GM23338 (cell line): ENCODE data around the gene PTGFR. TPM values are rescaled to one million over a fixed set of nuclear protein-coding genes. Genes with fewer than 3 reads are reported as not detected.
A peak's percentile ranks its signal among the peaks of the same experiment; 100 is the strongest.

Source experiments
- ATAC-seq: fragments of 200-7000 bp; cut with Tn5 transposase; 3 replicates; pipeline ENCODE4 v1.9.1; 2020
- DNase-seq: peaks from one replicate; pipeline ENCODE4 v3.0.0-alpha.2; 2015; ENCODE audit warnings: low spot score
- H2AFZ ChIP-seq: fragments of 200-600 bp; sonication (generic); 2 replicates; pipeline ENCODE4 v1.8.0; 2016; ENCODE audit warnings: antibody characterized with exemption, mild to moderate bottlenecking, moderate library complexity
- H3F3A ChIP-seq: fragments of 200-600 bp; sonication (generic); replicated peaks from 2 replicates; pipeline ENCODE4 v1.8.0; 2017; ENCODE audit warnings: antibody characterized with exemption, mixed run types, low read depth
- H3K27ac ChIP-seq: fragments of 200-600 bp; sonication (generic); 2 replicates; pipeline ENCODE4 v1.6.1; 2016; ENCODE audit warnings: low read depth
- H3K27me3 ChIP-seq: fragments of 200-600 bp; sonication (generic); 2 replicates; pipeline ENCODE4 v1.8.0; 2016; ENCODE audit warnings: mild to moderate bottlenecking, mixed run types, moderate library complexity; ENCODE audit not compliant: insufficient read depth
- H3K36me3 ChIP-seq: fragments of 200-600 bp; sonication (generic); 2 replicates; pipeline ENCODE4 v1.8.0; 2016; ENCODE audit warnings: mild to moderate bottlenecking; ENCODE audit not compliant: insufficient read depth
- H3K4me1 ChIP-seq: fragments of 200-600 bp; sonication (generic); 2 replicates; pipeline ENCODE4 v1.8.0; 2016; ENCODE audit warnings: mild to moderate bottlenecking, moderate library complexity; ENCODE audit not compliant: insufficient read depth
- H3K4me2 ChIP-seq: fragments of 200-600 bp; sonication (generic); 2 replicates; pipeline ENCODE4 v1.7.1; 2017; ENCODE audit warnings: mixed run types
- H3K4me3 ChIP-seq: fragments of 200-600 bp; sonication (generic); 2 replicates; pipeline ENCODE4 v1.6.1; 2016; ENCODE audit warnings: mixed run types
- H3K79me2 ChIP-seq: fragments of 200-600 bp; sonication (generic); replicated peaks from 2 replicates; pipeline ENCODE4 v1.8.0; 2017; ENCODE audit warnings: mild to moderate bottlenecking; ENCODE audit not compliant: insufficient read depth
- H3K9me2 ChIP-seq: fragments of 200-600 bp; sonication (generic); 2 replicates; pipeline ENCODE4 v1.8.0; 2017; ENCODE audit not compliant: insufficient read depth
- H4K20me1 ChIP-seq: fragments of 200-600 bp; sonication (generic); replicated peaks from 2 replicates; pipeline ENCODE4 v1.8.0; 2017; ENCODE audit warnings: mild to moderate bottlenecking; ENCODE audit not compliant: insufficient read depth
- H3K27ac Mint-ChIP-seq: 2 replicates; pipeline ENCODE4 v1.8.0; 2020; ENCODE audit warnings: inconsistent platforms, mild to moderate bottlenecking, moderate library complexity, mixed read lengths
- H3K27me3 Mint-ChIP-seq: 3 replicates; pipeline ENCODE4 v1.8.0; 2022; ENCODE audit warnings: low read depth, mild to moderate bottlenecking, moderate library complexity, mixed read lengths, inconsistent platforms; ENCODE audit not compliant: insufficient read depth, poor library complexity
- H3K36me3 Mint-ChIP-seq: 3 replicates; pipeline ENCODE4 v1.8.0; 2021; ENCODE audit warnings: low read depth, mild to moderate bottlenecking, inconsistent platforms, moderate library complexity, mixed read lengths
- H3K4me1 Mint-ChIP-seq: 3 replicates; pipeline ENCODE4 v1.8.0; 2020; ENCODE audit warnings: mild to moderate bottlenecking, inconsistent platforms, mixed read lengths
- H3K4me3 Mint-ChIP-seq: 3 replicates; pipeline ENCODE4 v1.8.0; 2021; ENCODE audit warnings: moderate library complexity, mild to moderate bottlenecking, inconsistent platforms, mixed read lengths
- H3K9me3 Mint-ChIP-seq: 3 replicates; pipeline ENCODE4 v1.8.0; 2020; ENCODE audit warnings: moderate library complexity, mild to moderate bottlenecking, inconsistent platforms, mixed read lengths
- ETS1 ChIP-seq: IDR thresholded peaks from 2 replicates; pipeline ENCODE4 v1.6.1; 2016; ENCODE audit warnings: antibody characterized with exemption
- EZH2 ChIP-seq: fragments of 200-600 bp; sonication (generic); IDR thresholded peaks from one replicate; pipeline ENCODE4 v1.8.0; 2017; ENCODE audit warnings: antibody characterized with exemption, mild to moderate bottlenecking, low read depth; ENCODE audit not compliant: unreplicated experiment
- EZH2phosphoT487 ChIP-seq: fragments of 200-600 bp; sonication (generic); IDR thresholded peaks from one replicate; pipeline ENCODE4 v1.8.1; 2018; ENCODE audit warnings: antibody characterized with exemption; ENCODE audit not compliant: unreplicated experiment
- JUNB ChIP-seq: IDR thresholded peaks from one replicate; pipeline ENCODE4 v1.6.1; 2016; ENCODE audit warnings: antibody characterized with exemption; ENCODE audit not compliant: unreplicated experiment
- NANOG ChIP-seq: IDR thresholded peaks from 2 replicates; pipeline ENCODE4 v1.6.1; 2016; ENCODE audit warnings: antibody characterized with exemption, borderline replicate concordance
- POLR2AphosphoS5 ChIP-seq: IDR thresholded peaks from 2 replicates; pipeline ENCODE4 v1.6.1; 2016; ENCODE audit warnings: antibody characterized with exemption, low read depth
- STAT1 ChIP-seq: IDR thresholded peaks from one replicate; pipeline ENCODE4 v1.6.1; 2016; ENCODE audit warnings: antibody characterized with exemption; ENCODE audit not compliant: unreplicated experiment
- ZNF114 ChIP-seq: fragments of 250-450 bp; sonication (Bioruptor Pico); IDR thresholded peaks from 2 replicates; pipeline ENCODE4 v1.5.0; 2020; ENCODE audit warnings: mild to moderate bottlenecking, moderate library complexity
- ZNF331 ChIP-seq: fragments of 250-450 bp; sonication (Bioruptor Pico); IDR thresholded peaks from 2 replicates; pipeline ENCODE4 v1.5.0; 2020; ENCODE audit warnings: low read depth, mild to moderate bottlenecking, moderate library complexity
- ZNF462 ChIP-seq: fragments of 250-450 bp; sonication (Bioruptor Pico); IDR thresholded peaks from 2 replicates; pipeline ENCODE4 v1.5.0; 2020; ENCODE audit warnings: mild to moderate bottlenecking, moderate library complexity
- polyA plus RNA-seq: library from polyadenylated mRNA; unstranded; fragments of >200 nt; fragmentation: Nextera tagmentation; extraction: Ambion mirVana; gene quantifications from 2 replicates; pipeline ENCODE4 v1.2.1, GENCODE V29; 2016
- total RNA-seq: library from RNA; depleted of rRNA; stranded (reverse); fragments of >200 nt; shearing (Covaris generic); gene quantifications from 2 replicates; pipeline ENCODE4 v1.2.3, GENCODE V29; 2014
- TF ChIP-seq, protein P1 (sequence below), 2 experiments: fragments of 200-600 bp in 1 of 2; sonication (generic) in 1 of 2; conservative IDR thresholded peaks; 2 replicates each; pipeline versions ENCODE4 v1.5.1 to v1.6.1; 2016 to 2017; ENCODE audit warnings: antibody characterized with exemption in 2 of 2, low read depth in 2 of 2, mild to moderate bottlenecking in 2 of 2, moderate library complexity in 1 of 2

The PTGFR gene
- total and polyA plus RNA-seq, 2 experiments from 2014 or later = 0.24 TPM; not detected in 1

- TF ChIP-seq EZH2phosphoT487 (no peak), EZH2 (no peak), ZNF114 (CRISPR knock-in tag) (no peak), POLR2AphosphoS5 (no peak)
These were observed 9.8 kb downstream of the PTGFR start (continued) for GRCh38 chr1:78500529-78500928.

GRCh38 chr1:78501203-78501602 lies 10.4 kb downstream of the PTGFR start:
- Histone ChIP-seq H3F3A (no peaks in the 10 kb centered on the region), H4K20me1 (no peaks in the 10 kb centered on the region), H3K4me1 (peaks cover 5% of the 10 kb centered on the region; the same call in 1 of the 2 replicates), H3K27ac (no peak overlapping the region), H3K4me2 (no peak overlapping the region), H3K36me3 (no peaks in the 10 kb centered on the region), H3K79me2 (no peaks in the 10 kb centered on the region), H3K27me3 (peaks cover 19% of the 10 kb centered on the region; the same call in 1 of the 2 replicates), H3K4me3 (no peak overlapping the region), H3K9me2 (no peaks in the 10 kb centered on the region), H2AFZ (no peak overlapping the region)
- Mint-ChIP-seq H3K27me3 (no peaks in the 10 kb centered on the region), H3K9me3 (no peaks in the 10 kb centered on the region), H3K4me1 (peaks cover 11% of the 10 kb centered on the region; the same call in 2 of the 3 replicates), H3K27ac (no peak overlapping the region), H3K36me3 (no peaks in the 10 kb centered on the region), H3K4me3 (no peak overlapping the region)
- no peak for DNase-seq
- no peak for TF ChIP-seq POLR2AphosphoS5
- no peak for TF ChIP-seq ZNF114 (CRISPR knock-in tag)
- TF ChIP-seq STAT1 = no peak
- TF ChIP-seq NANOG = no peak
- ATAC-seq = no peak

- no peaks in the 10 kb centered on the region for H3K79me2 ChIP-seq
- H4K20me1 ChIP-seq = no peaks in the 10 kb centered on the region
- DNase-seq = peak; percentile 46
- no peaks in the 10 kb centered on the region for H3K4me1 ChIP-seq
- no peaks in the 10 kb centered on the region; the same call in 2 of the 3 replicates for H3K4me1 Mint-ChIP-seq
- no peaks in the 10 kb centered on the region for H3F3A ChIP-seq
- H3K9me2 ChIP-seq = no peaks in the 10 kb centered on the region
- peaks cover 43% of the 10 kb centered on the region for H3K9me3 Mint-ChIP-seq
- no peaks in the 10 kb centered on the region for H3K36me3 ChIP-seq
- H3K27me3 Mint-ChIP-seq = peaks cover 2% of the 10 kb centered on the region
- no peak overlapping the region for H3K4me3 Mint-ChIP-seq
- H3K4me2 ChIP-seq = no peak overlapping the region
- H2AFZ ChIP-seq = no peak overlapping the region
- no peak for ATAC-seq
- no peak overlapping the region for H3K27ac Mint-ChIP-seq
- peaks cover 30% of the 10 kb centered on the region for H3K36me3 Mint-ChIP-seq
- H3K4me3 ChIP-seq = no peak overlapping the region
- H3K27me3 ChIP-seq = no peaks in the 10 kb centered on the region
- H3K27ac ChIP-seq = no peak overlapping the region
- no peak for TF ChIP-seq POLR2AphosphoS5
- TF ChIP-seq NANOG = no peak
- TF ChIP-seq EZH2phosphoT487 = no peak
- no peak for TF ChIP-seq ZNF331 (CRISPR knock-in tag)
- no peak for TF ChIP-seq JUNB
- TF ChIP-seq EZH2 = no peak
- TF ChIP-seq ZNF114 (CRISPR knock-in tag) = no peak
- TF ChIP-seq, protein P1, sequence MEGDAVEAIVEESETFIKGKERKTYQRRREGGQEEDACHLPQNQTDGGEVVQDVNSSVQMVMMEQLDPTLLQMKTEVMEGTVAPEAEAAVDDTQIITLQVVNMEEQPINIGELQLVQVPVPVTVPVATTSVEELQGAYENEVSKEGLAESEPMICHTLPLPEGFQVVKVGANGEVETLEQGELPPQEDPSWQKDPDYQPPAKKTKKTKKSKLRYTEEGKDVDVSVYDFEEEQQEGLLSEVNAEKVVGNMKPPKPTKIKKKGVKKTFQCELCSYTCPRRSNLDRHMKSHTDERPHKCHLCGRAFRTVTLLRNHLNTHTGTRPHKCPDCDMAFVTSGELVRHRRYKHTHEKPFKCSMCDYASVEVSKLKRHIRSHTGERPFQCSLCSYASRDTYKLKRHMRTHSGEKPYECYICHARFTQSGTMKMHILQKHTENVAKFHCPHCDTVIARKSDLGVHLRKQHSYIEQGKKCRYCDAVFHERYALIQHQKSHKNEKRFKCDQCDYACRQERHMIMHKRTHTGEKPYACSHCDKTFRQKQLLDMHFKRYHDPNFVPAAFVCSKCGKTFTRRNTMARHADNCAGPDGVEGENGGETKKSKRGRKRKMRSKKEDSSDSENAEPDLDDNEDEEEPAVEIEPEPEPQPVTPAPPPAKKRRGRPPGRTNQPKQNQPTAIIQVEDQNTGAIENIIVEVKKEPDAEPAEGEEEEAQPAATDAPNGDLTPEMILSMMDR (conservative IDR thresholded peaks at IDR 0.05; ENCODE audit: low read depth in 2 of 2) = no peak
- TF ChIP-seq ETS1 = no peak
- TF ChIP-seq ZNF462 (CRISPR knock-in tag) = no peak
These were observed 20.6 kb downstream of the PTGFR start for GRCh38 chr1:78511334-78511733.
